HG02763 (cell line): ENCODE measurements around the gene CFAP157.

Experiments
- ATAC-seq: cut with Tn5 transposase; IDR thresholded peaks from one replicate; pipeline ENCODE4 v1.9.1; 2021; ENCODE audit warnings: mild to moderate bottlenecking, moderate library complexity; ENCODE audit not compliant: unreplicated experiment

The CFAP157 gene

DNA sequence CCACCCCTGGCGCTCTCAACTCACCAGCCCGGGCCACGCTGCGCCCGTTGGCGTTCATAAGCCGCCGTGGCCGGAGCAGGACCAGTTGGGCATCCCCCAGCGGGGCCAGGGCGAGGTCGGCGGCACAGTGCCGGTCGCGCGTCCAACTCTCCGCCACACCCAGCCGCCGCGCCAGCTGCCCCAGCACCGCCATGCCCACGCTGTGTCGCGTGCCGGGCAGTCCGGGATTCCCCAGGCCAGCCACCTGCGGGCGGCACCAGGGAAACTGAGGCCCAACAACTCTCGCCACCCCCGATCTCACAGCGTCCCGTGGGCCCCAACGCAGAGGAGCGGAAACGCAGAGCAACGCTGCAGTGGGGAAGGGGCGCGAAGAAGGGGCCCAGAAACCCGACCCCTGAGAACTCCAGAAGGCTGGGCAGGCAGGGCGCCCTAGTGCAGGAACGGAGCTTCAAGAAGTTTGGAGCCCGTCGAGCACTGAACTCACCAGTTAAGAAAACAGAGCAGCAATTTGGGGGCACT lies 8.2 kb downstream of the CFAP157 start:
- ATAC-seq = no peak

- ATAC-seq = peak; percentile 90
Observed at GRCh38 chr9:127715470-127716337, 8.9 kb downstream of the CFAP157 start, which contains the start of the genes PTRH1 and TTC16. Gene PTRH1 (minus strand): TSS chr9:127715663. CDS start chr9:127715639, 24 bp downstream. Gene TTC16 (plus strand): TSS chr9:127716079. CDS start chr9:127716146, 67 bp downstream.

GRCh38 chr9:127716412-127716811 lies 9.6 kb downstream of the CFAP157 start:
- ATAC-seq = no peak

- no peak for ATAC-seq
Observed at GRCh38 chr9:127717766-127718165, 11.0 kb downstream of the CFAP157 start.

DNA sequence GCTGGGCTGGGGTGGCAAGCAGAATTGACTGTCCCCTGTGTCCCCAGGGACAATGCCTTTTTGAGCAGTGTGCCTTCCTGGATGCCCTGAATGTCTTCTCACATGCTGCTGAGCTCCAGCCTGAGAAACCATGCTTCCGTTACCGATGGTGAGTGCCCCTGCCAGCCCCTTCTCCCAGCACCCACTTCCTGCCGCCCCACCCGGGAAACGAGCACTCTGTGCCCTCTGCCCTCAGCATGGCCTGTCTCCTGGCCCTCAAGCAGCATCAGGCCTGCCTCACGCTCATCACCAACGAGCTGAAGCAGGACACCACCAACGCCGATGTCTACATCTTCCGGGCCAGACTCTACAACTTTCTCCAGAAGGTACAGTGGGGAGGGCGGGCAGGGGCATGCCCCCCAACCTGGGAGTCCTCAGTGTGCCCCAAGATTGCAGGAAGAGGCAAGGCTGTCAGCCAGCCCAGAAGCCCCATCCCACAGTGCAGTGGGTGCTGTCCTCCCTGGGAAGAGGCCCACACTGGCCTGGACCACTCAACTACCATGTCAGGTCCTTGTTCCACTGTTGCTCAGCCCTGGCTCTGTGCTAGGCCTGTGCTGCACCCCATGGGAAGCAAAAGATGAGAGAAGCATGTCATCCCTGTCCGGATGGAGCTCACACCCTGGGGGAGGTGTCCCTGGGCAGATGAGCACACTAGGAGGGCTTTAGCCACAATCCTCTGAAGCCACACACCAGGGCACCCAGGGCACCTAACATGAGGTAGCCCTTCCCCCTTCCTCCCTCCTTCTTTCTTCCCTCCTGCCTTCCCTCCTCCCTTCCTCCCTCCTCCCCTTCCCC lies 13.5 kb downstream of the CFAP157 start:
- no peak for ATAC-seq

DNA sequence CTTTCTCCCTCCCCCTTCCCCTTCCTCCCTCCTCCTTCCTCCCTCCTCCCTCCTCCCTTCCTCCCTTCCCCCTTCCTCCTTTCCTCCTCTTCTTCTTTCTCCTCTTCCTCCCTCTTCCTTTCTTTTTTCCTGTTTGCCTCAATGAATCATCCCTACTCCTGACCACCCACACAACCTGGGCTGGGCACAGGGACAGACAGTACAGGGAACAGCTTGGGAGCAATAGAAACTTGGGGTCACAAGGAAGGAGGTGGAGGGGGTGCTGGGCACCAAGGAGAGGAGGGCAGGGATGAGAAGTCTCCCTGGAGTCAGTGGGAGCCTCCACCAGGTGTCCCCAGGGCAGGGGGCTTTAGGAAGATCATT lies 14.1 kb downstream of the CFAP157 start:
- ATAC-seq = no peak

GRCh38 chr9:127721391-127721821 lies 14.6 kb downstream of the CFAP157 start:
- no peak for ATAC-seq

DNA sequence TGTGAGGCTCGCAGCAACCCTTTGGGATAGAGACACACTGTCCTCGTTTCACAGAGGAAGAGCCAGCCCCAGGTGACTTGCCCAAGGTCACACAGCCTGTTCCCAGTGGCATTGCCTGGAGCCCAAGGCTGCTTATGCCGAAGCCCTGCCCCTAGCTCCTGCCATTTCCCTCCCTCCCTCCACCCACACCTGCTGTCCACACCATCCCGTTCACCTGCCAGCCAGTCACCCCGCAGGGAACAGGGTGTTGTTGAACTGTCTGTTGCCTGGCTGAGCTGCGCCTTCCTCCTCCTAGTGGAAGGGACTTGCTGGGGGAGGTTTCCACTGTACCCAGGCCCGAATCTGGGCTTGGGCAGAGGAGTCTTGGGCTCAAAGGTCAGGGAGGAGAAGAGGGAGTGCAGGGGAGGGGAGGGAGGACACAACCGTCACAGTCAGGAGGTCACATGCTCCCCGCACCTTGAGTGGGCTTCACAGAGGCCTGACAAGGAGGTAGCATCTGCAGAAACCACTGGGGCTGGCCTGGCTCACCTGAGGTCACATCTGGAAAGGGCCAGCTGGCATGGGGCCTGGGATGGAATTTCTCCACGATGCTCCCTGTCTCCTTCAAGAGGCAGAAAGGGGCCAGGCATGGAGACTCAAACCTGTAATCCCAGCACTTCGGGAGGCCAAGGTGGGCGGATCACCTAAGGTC lies 15.4 kb downstream of the CFAP157 start:
- ATAC-seq = no peak

- no peak for ATAC-seq
Observed at GRCh38 chr9:127723013-127723412, 16.2 kb downstream of the CFAP157 start.

DNA sequence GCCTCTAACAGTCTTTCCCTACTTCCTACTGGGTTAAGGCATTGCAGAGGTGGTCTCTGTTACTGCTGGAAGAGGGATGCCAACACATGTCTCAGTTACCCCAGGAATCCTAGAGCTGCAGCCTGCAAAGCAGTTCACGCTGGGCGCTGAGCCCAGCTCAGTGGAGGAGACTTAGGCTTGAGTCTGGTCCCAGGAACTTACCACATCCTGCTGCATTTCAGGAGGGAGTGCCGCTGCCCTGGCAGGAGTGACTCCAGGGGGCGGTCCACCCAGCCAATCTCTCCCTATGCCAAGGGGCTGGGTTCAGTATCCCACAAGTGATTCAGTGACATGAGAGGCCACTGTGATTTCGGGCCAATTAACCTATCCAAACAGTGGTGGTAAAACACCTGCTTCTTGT lies 16.7 kb downstream of the CFAP157 start:
- ATAC-seq = no peak

- no peak for ATAC-seq
Observed at GRCh38 chr9:127724012-127724411, 17.2 kb downstream of the CFAP157 start.

DNA sequence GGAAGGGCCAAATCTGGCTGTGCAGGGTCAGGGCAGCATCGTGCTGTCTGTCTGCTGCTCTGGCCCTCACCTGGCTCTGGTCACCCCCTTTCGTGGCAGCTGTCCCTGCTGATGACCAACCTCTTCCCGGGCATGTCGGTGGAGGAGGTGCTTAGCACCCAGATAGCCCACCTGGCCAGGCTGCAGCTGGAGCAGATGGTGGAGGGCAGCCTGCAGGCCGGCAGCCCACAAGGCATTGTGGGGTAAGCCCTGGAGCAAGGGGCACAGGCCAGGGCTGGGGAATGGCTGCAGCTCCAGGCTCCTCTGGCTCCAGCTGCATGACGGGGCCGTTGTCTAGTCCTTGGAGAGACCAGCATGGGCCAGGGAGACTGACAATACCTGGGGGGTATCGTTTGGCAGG lies 20.1 kb downstream of the CFAP157 start:
- no peak for ATAC-seq

DNA sequence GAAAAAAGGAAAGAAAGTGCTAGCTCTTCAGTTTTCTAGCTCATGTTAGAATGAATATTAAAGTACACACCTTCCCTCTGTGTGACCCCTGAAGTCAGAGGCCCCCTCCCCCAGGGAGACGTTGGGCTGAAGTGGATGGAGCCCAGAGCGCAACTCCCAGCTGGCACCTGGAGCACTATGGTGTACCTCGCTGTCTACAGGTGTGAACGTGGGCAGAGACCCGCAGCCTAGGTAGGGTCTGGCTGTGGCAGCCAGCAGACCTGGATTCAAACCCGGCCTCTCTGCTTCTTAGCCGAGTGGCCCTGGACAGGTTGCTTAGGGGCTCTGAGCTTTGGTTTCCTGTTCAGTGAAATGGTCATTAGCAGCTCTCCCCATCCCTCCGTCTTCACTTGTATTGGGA lies 22.0 kb downstream of the CFAP157 start:
- ATAC-seq = no peak

GRCh38 chr9:127729522-127730256 lies 22.9 kb downstream of the CFAP157 start:
- ATAC-seq = no peak

GRCh38 chr9:127730262-127730661 lies 23.5 kb downstream of the CFAP157 start:
- no peak for ATAC-seq

DNA sequence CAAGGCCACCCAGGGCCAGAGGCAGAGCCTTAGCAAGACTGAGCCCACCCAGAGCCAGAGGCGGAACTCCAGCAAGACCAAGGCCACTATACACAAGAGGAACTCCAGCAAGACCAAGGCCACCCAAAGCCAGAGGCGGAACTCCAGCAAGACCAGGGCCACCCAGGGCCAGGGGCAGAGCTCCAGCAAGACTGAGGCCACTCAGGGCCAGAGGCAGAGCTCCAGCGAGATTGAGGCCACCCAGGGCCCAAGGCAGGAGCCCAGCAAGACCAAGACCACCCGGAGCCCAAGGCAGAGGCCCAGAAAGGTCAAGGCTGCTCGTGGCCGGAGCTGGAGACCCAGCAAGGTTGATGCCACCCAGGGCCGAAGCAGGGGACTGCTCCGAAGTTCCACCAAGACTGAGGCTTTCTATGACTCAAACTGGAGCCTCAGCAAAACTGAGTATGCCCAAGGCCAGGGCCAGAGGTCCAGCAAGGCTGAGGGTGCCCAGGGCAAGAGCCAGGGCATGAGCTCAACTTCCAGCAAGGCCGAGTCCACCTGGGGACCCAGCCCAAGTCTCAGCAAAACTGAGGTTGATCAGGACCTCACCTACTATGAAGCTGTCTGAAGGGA lies 24.1 kb downstream of the CFAP157 start:
- no peak for ATAC-seq

DNA sequence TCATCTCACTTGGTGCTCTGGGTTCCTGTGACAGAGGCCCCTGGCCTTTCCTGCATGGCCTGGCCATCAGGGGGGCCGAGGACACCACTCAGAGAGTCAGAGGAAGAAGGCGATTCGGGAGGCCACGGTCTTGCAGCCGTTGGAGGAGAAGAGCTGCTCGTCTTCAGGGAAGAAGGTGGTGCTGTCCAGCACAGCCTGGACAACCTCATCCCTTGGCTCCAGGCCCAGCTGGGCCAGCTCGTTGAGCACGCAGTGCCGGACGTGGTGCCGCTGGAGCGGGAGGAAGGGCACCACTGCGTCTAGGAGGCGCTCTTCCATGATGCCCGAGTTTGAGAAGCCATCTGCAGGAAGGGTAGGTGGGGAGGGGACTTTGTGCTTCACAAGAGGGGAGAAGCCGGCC lies 25.1 kb downstream of the CFAP157 start:
- ATAC-seq = no peak

- no peak for ATAC-seq
Observed at GRCh38 chr9:127732444-127732843, 25.7 kb downstream of the CFAP157 start.

DNA sequence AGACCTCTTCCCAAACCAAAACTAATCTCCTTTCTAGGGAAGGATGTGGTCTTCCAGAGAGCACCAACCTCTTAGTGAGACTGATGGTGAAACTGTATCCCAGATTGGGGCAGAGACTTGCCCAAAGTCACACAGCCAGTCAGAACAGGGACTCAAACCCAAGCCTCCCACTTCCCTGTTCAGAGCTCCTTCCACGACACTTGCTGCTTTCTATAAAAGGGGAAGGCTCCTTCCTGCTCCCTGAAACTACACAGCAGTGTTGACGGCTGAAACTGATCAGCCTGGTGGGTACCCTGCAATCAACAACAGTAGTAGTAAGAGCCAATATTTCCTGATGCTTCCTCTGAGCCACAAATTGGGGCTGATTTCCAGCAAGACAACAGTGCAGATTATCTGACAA lies 26.8 kb downstream of the CFAP157 start:
- no peak for ATAC-seq

DNA sequence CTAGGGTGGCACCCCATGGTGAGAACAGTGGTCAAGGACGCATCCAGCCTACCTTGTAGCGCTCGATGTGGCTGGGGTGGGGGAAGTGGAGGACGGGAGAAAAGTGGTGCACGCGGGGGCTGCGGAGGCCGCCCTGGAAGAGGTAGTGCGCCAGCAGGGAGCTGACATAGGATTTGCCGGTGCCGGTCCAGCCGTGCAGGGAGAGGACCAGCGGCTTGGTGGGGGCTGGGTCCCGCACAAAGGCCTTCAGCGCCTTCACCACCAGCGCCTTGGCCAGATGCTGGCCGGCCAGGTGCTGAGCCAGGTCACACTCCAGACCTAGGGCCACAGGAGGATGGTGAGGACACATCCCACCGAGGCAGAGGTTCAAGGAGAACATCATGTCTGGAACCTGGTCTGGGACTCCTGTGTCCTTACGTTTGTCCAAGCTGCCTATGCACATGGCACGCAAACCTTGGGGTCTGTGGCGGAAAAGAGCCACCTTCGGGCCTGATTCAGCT lies 27.5 kb downstream of the CFAP157 start:
- no peak for ATAC-seq
